Common myeloid progenitor, CD34-positive (primary cell): Measurements from ENCODE around the gene MCF2L.

Experiments used
- CTCF ChIA-PET: fragments of 350-600 bp; sonication (Branson Sonifier 250); formaldehyde crosslinking; loops from one replicate; lab custom pipeline; 2021; ENCODE audit warnings: antibody characterized with exemption; lab: Charles Lee
- POLR2A ChIA-PET: fragments of 350-600 bp; sonication (Branson Sonifier 250); formaldehyde crosslinking; loops from one replicate; lab custom pipeline; 2021; ENCODE audit warnings: antibody characterized with exemption; lab: Charles Lee
- DNase-seq, 3 donors: peaks; one replicate each; pipeline versions ENCODE4 v3.0.0 to v3.0.0-alpha.2; 2013
- H3K27ac ChIP-seq, 2 experiments: 1 replicate in 1 of 2; 2 replicates in 1 of 2; pipeline ENCODE4 v1.7.0; 2013; ENCODE audit warnings: inconsistent platforms in 2 of 2, low read length in 2 of 2, mild to moderate bottlenecking in 2 of 2, low read depth in 1 of 2, moderate library complexity in 1 of 2; ENCODE audit not compliant: severe bottlenecking in 2 of 2, insufficient read depth in 1 of 2, poor library complexity in 1 of 2
- H3K27me3 ChIP-seq, 5 experiments: replicated peaks in 2 of 5; 1 replicate in 3 of 5; 2 replicates in 2 of 5; pipeline versions ENCODE4 v1.6.1 to v1.7.0; 2013; ENCODE audit warnings: low read length in 4 of 5, mild to moderate bottlenecking in 2 of 5, moderate library complexity in 2 of 5, inconsistent platforms in 1 of 5; ENCODE audit not compliant: insufficient read depth in 5 of 5, control insufficient read depth in 4 of 5
- H3K36me3 ChIP-seq, 4 experiments: 1 replicate in 2 of 4; 2 replicates in 2 of 4; pipeline versions ENCODE4 v1.6.1 to v1.7.0; 2013; ENCODE audit warnings: low read length in 3 of 4, control low read depth in 1 of 4, mild to moderate bottlenecking in 1 of 4; ENCODE audit not compliant: control insufficient read depth in 4 of 4, insufficient read depth in 4 of 4
- H3K4me1 ChIP-seq, 4 experiments: 1 replicate in 3 of 4; 2 replicates in 1 of 4; pipeline versions ENCODE4 v1.6.1 to v1.7.1; 2013; ENCODE audit warnings: low read length in 3 of 4, mild to moderate bottlenecking in 3 of 4, control low read depth in 1 of 4, inconsistent platforms in 1 of 4, moderate library complexity in 1 of 4; ENCODE audit not compliant: control insufficient read depth in 4 of 4, insufficient read depth in 4 of 4; ENCODE audit errors: control extremely low read depth in 1 of 4
- H3K4me3 ChIP-seq, 7 experiments: 1 replicate in 4 of 7; 2 replicates in 3 of 7; pipeline versions ENCODE4 v1.5.1 to v1.7.0; 2013; ENCODE audit warnings: mild to moderate bottlenecking in 7 of 7, low read length in 6 of 7, moderate library complexity in 6 of 7, inconsistent platforms in 2 of 7, low read depth in 2 of 7, control low read depth in 1 of 7; ENCODE audit not compliant: insufficient read depth in 4 of 7, control insufficient read depth in 1 of 7; ENCODE audit errors: extremely low read depth in 1 of 7
- H3K9me3 ChIP-seq, 5 experiments: 1 replicate in 4 of 5; 2 replicates in 1 of 5; pipeline versions ENCODE4 v1.6.1 to v1.7.1; 2013; ENCODE audit warnings: low read length in 4 of 5, mild to moderate bottlenecking in 2 of 5, inconsistent platforms in 1 of 5, low read depth in 1 of 5, moderate library complexity in 1 of 5; ENCODE audit not compliant: control insufficient read depth in 4 of 5, insufficient read depth in 2 of 5; ENCODE audit errors: control extremely low read depth in 1 of 5
- WGBS: methylation state at CpG from one replicate; pipeline ENCODE4 v1.1.5; 2013; ENCODE audit not compliant: insufficient coverage; 5-methylcytosine and 5-hydroxymethylcytosine counted together

MCF2L gene

DNA sequence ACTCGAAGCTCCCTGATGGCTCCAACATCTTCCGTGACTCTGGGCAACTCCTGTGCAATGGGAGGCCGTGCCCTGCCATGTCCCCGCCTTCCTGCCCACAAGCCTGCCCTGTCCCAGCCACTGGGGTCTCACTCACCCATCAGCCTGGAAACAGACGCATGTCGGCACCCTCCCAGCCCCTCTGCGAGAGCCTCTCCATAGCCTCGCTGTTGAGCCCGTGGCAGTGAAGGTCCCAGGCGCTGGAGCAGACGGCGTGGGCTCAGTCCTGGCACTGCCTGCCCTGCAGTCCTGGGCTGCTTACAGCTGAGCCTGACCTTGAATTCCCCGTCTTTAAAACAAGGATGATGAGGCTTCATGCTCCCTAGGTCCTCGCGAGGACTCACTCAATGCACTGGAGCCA is 37.0 kb downstream of the MCF2L start:
- Histone ChIP-seq H3K9me3 (peaks cover 0 to 5% (median 0%) of the 10 kb centered on the region in 5 experiments), H3K27me3 (peaks cover 0 to 8% (median 0%) of the 10 kb centered on the region in 5 experiments), H3K4me1 (peaks cover 0 to 40% (median 36%) of the 10 kb centered on the region in 4 experiments), H3K36me3 (no peaks in the 10 kb centered on the region), H3K27ac (no peak overlapping the region), H3K4me3 (no peak overlapping the region)
- DNase-seq, result no peak
- ChIA-PET CTCF (interaction anchor here (0.7 to 1.5 kb wide), 5 partner anchors 8 to 36 kb away, joined by 3 to 4 read pairs (median 3); no protein-coding TSS in a partner anchor), POLR2A (no interaction called here)
- WGBS, result 96% methylated on average over 15 of the region's 15 CpGs

DNA sequence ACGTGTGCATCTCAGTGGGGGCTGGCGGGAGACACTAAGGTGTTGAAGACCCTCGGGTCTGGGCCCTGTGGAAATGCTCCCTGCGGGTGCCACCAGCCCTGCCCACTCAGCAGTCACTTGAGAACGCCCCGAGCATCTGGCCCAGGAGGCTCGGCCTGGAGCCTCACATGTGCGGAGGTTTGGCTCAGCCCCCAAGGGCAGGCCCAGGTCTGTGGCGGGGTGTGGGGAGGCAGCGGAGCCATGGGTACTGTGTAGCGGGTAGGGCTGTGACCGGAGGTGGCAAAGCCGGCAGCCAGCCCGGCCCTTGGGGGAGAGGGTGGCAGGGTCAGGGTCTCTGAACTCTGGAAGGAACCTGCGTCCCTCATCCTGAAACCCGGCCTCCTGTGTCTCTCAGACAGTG is 37.6 kb downstream of the MCF2L start:
- CTCF ChIA-PET, result interaction anchor here (1.2 to 1.5 kb wide), 3 partner anchors 9 kb away, joined by 3 to 4 read pairs (median 4); no protein-coding TSS in a partner anchor
- 100% methylated on average over 12 of the region's 16 CpGs for WGBS
- Histone ChIP-seq H3K27me3 (peaks cover 0 to 8% (median 0%) of the 10 kb centered on the region in 5 experiments), H3K36me3 (no peaks in the 10 kb centered on the region), H3K4me1 (peaks cover 0 to 35% (median 29%) of the 10 kb centered on the region in 4 experiments), H3K27ac (no peak overlapping the region), H3K9me3 (peaks cover 0 to 5% (median 0%) of the 10 kb centered on the region in 5 experiments), H3K4me3 (no peak overlapping the region)
- DNase-seq, result no peak
- POLR2A ChIA-PET, result no interaction called here

DNA sequence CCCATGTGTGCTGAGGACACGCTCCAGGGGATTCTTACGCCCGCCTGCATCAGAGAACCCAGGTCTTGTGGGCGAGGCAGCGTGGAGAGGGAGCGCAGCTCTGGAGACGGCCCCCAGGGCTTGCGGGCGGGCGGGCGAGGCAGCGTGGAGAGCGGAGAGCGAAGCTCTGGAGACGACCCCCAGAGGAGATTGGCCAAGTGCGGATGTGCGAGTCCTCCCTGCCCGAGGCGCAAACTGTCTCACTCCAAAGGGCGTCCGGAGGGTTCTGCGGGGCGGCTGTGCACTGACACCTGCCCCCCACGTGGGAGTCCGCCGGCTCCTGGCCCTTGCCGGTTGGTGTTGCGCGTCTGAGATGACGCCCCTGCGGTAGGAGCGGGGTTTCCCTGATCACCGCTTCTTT is 39.8 kb downstream of the MCF2L start:
- CTCF ChIA-PET, result interaction anchor here (0.9 to 1.0 kb wide), 2 partner anchors 10 to 12 kb away, joined by 3 read pairs; no protein-coding TSS in a partner anchor
- no peak for DNase-seq
- POLR2A ChIA-PET, result no interaction called here
- Histone ChIP-seq H3K36me3 (no peaks in the 10 kb centered on the region), H3K27ac (no peak overlapping the region), H3K27me3 (peaks cover 0 to 1% (median 0%) of the 10 kb centered on the region in 5 experiments), H3K9me3 (peaks cover 0 to 5% (median 0%) of the 10 kb centered on the region in 5 experiments), H3K4me1 (peaks cover 0 to 26% (median 22%) of the 10 kb centered on the region in 4 experiments), H3K4me3 (no peak overlapping the region)
- WGBS, result 98% methylated on average over 29 of the region's 33 CpGs

DNA sequence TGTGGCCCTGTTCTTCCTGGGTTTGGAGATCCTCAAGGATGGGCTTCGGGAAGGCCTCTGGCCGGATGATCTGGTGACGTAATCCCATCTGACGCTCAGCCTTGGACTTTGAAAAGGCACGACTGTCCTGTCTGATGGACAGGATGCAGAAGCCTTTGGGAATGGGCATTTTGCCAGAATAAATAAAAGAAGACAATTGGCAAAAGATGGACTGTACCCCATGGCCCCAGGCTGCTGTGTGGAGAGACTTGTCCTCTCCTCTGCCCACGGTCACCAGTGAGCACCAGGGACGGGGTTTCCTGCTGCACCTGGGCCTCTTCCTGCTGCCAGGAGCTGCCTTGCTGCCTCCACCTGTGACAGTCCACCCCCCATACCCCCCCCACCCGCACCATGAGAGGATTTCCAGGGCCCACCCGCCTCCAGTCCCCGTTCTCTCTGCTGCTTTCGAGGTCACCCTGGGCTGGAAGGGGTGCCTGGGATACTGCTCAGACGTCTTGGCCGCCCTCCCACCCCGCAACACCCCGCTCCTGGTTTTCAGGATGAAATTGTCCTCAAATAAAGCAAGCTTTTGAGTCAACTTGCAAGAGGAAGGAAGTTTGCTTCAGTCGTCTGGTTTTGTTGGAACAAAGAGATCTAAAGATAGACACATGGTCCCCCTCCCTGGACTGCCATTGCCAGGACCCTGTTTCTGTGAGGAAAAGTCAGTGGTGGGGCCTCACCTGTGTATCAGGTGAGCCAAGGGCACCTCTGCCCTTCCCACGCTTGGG is 40.9 kb downstream of the MCF2L start:
- Histone ChIP-seq H3K27ac (no peak overlapping the region), H3K27me3 (peaks cover 0 to 1% (median 0%) of the 10 kb centered on the region in 5 experiments), H3K4me3 (no peak overlapping the region), H3K9me3 (peaks cover 0 to 3% (median 0%) of the 10 kb centered on the region in 5 experiments), H3K36me3 (no peaks in the 10 kb centered on the region), H3K4me1 (peaks cover 0 to 26% (median 22%) of the 10 kb centered on the region in 4 experiments)
- peak in 1 of 3 donors; percentile 29 for DNase-seq
- WGBS, result 30% methylated on average over 12 of the region's 17 CpGs
- ChIA-PET CTCF (interaction anchor here (1.1 kb wide), 1 partner anchor 17 kb away, joined by 4 read pairs; no protein-coding TSS in a partner anchor), POLR2A (no interaction called here)

DNA sequence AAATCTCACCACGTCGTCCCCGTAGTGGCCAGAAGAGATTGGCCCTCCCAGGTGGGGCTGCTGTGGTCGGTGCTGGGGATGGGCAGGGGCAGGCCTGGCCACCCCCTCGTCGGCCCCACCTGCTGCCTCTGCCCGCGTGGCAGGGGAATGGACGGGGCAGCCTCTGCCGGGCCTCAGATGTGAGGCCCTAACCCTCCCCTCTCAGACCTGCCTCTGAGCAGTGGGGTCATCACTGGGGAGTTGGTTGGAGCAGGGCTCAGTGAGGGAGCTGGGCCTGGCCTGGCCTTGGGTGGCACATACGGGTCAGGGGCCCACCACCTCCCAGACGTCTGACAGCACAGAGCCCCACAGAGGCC is 41.5 kb downstream of the MCF2L start:
- Histone ChIP-seq H3K27me3 (peaks cover 0 to 1% (median 0%) of the 10 kb centered on the region in 5 experiments), H3K4me3 (no peak overlapping the region), H3K4me1 (peaks cover 0 to 26% (median 22%) of the 10 kb centered on the region in 4 experiments), H3K9me3 (no peaks in the 10 kb centered on the region), H3K36me3 (no peaks in the 10 kb centered on the region), H3K27ac (no peak overlapping the region)
- WGBS, result 69% methylated on average over 4 of the region's 12 CpGs
- DNase-seq, result no peak
- POLR2A ChIA-PET, result no interaction called here
- CTCF ChIA-PET, result interaction anchor here (1.1 kb wide), 1 partner anchor 16 kb away, joined by 4 read pairs; no protein-coding TSS in a partner anchor

DNA sequence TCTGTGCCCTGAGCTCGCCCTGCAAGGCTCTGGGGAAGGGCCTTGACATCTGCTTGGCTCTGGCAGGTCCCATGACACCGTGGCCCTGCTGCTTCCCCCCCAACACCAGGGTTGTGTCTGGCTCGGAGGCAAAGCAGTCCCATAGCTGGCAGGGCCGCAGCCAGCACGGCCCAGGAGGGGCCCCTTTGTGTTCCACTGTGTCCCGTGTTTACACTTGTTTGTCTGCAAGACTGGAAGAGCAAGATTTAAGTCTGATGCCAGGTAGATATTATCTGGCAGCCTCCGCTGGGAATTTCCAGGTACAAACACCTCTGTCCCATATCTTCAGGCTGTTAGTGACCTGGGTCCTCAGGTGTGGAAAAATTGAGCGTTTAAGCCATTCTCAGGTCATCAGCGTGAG is 44.3 kb downstream of the MCF2L start:
- CTCF ChIA-PET, result interaction anchor here (0.8 kb wide), 1 partner anchor 11 kb away, joined by 3 read pairs; no protein-coding TSS in a partner anchor

More for the DNA sequence above, 44.3 kb downstream of the MCF2L start:
- WGBS, result 98% methylated on average over 9 of the region's 9 CpGs
- Histone ChIP-seq H3K36me3 (no peaks in the 10 kb centered on the region), H3K27ac (no peak overlapping the region), H3K4me1 (peaks cover 0 to 16% (median 13%) of the 10 kb centered on the region in 4 experiments), H3K9me3 (no peaks in the 10 kb centered on the region), H3K4me3 (no peak overlapping the region), H3K27me3 (peaks cover 0 to under 1% (median 0%) of the 10 kb centered on the region in 5 experiments)
- DNase-seq, result no peak
- POLR2A ChIA-PET, result no interaction called here
